Activated T-helper 1 cell treated with anti-CD3 and anti-CD28 coated beads, Interleukin-12 subunit alpha, Interleukin-12 subunit beta, Interleukin-2, Interleukin-4 antibody, amounts not matched to agents 30 ng/mL and 10 ng/mL and 1 ng/mL, durations not matched to agents 14 hours and 24 hours and 36 hours (primary cell): ENCODE results near the gene ERP27. TPM values are rescaled to one million over a fixed set of nuclear protein-coding genes. Genes with fewer than 3 reads are reported as not detected.

Source experiments
- DNase-seq: peaks from one replicate; pipeline ENCODE4 v3.0.0; 2021; ENCODE audit warnings: low spot score
- H3K27ac Mint-ChIP-seq: one replicate; pipeline ENCODE4 v1.8.0; 2021; ENCODE audit warnings: mild to moderate bottlenecking, mixed read lengths
- H3K27me3 Mint-ChIP-seq: one replicate; pipeline ENCODE4 v1.8.0; 2022; ENCODE audit warnings: mild to moderate bottlenecking, moderate library complexity, mixed read lengths; ENCODE audit not compliant: insufficient read depth
- H3K36me3 Mint-ChIP-seq: one replicate; pipeline ENCODE4 v1.8.0; 2021; ENCODE audit warnings: low read depth, mixed read lengths
- H3K4me1 Mint-ChIP-seq: one replicate; pipeline ENCODE4 v1.8.0; 2021; ENCODE audit warnings: low read depth, mixed read lengths
- H3K4me3 Mint-ChIP-seq: one replicate; pipeline ENCODE4 v1.8.0; 2021; ENCODE audit warnings: mild to moderate bottlenecking, moderate library complexity, mixed read lengths
- H3K9me3 Mint-ChIP-seq: one replicate; pipeline ENCODE4 v1.8.0; 2021; ENCODE audit warnings: mixed read lengths
- intact Hi-C: fragments of 100-400 bp; cut with micrococcal nuclease; formaldehyde crosslinking; loops from one replicate; pipeline ENCODE4 v1.15.1; 2024
- total RNA-seq: library from RNA; stranded (reverse); gene quantifications from 2 replicates; pipeline ENCODE4 v1.2.3, GENCODE V29; 2022

ERP27 gene
- total RNA-seq, 1 donor from 2014 or later, result 2.2 TPM

DNA sequence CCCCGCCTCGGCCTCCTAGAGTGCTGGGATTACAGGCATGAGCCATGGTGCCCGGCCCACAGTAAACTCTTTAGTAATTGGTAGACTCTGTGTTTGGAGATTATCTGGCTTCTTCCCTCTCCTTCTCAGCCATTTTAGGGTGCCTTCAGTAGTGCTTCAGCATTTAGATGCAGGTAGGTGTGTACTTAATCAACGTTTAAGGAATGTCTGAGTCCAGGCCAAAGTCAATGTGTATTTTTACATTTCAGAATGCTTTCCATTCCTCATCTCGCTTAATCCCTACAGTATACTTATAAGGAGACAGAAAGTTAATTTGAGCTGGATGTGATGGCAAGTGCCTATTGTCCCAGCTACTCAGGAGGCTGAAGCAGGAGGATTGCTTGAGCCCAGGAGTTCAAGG, 32.2 kb downstream of the ERP27 start:
- peaks cover 3% of the 10 kb centered on the region for H3K9me3 Mint-ChIP-seq
- no peak for DNase-seq
- no peak overlapping the region for H3K4me3 Mint-ChIP-seq
- H3K27ac Mint-ChIP-seq, result no peak overlapping the region
- peaks cover 31% of the 10 kb centered on the region for H3K4me1 Mint-ChIP-seq
- intact Hi-C loops, result no loop called here
- H3K36me3 Mint-ChIP-seq, result peaks cover 36% of the 10 kb centered on the region
- no peaks in the 10 kb centered on the region for H3K27me3 Mint-ChIP-seq

DNA sequence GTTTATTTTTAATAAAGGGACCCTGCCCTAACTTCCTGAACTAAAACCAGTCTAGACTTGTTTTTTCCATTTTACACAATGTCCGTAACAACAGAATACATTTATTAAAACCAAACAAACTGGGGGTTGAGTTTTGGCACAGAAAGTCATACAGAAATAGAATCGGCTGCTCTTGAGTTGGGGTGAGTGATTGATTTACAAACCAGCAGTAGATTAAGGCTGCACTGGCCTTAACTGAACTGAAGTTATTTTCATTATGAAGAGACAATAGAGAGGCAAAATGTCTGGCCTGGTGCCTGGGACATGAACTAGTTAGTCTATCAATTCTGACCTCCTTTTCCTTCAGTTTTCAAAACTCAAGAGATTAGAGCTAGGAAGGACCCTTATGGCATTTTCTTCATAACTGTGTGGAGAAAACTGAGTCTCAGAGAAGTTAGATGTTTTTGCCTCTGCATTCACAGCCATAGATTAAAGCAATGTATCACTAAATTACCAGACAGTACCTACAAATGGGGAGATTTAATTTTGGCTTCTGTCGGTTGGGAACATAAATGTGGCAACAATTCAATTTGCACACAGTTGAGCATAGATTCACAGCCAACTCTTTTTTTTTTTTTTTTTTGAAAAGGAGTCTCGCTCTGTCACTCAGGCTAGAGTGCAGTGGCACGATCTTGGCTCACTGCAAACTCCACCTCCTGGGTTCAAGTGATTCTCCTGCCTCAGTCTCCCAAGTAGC, 32.9 kb downstream of the ERP27 start:
- peaks cover 3% of the 10 kb centered on the region for H3K9me3 Mint-ChIP-seq
- no peak for DNase-seq
- H3K4me1 Mint-ChIP-seq, result peaks cover 24% of the 10 kb centered on the region
- peaks cover 36% of the 10 kb centered on the region for H3K36me3 Mint-ChIP-seq
- H3K4me3 Mint-ChIP-seq, result no peak overlapping the region
- no peak overlapping the region for H3K27ac Mint-ChIP-seq
- intact Hi-C loops, result no loop called here
- H3K27me3 Mint-ChIP-seq, result no peaks in the 10 kb centered on the region

DNA sequence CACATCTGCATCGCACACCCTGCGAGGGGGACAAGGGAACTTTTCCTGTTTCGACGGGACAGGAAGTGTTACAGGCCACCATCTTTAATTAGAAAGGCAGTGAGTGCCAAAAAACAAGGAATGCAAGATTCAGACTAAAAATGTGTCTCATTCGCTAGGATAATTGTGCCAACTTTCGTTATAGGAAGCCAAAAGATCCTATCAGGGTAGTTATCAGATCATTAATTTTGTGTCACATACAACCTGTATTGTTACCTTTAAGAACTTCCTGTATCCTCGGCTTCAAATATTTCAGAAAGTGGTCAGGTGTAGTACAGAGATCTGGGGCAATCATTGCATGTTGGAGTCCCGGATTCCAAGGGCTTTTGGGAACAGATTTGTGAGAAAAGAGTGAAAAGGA, 33.5 kb downstream of the ERP27 start:
- Mint-ChIP-seq H3K4me1 (peaks cover 18% of the 10 kb centered on the region), H3K9me3 (peaks cover 3% of the 10 kb centered on the region), H3K36me3 (peaks cover 32% of the 10 kb centered on the region), H3K4me3 (no peak overlapping the region), H3K27ac (no peak overlapping the region), H3K27me3 (no peaks in the 10 kb centered on the region)
- DNase-seq, result no peak
- intact Hi-C loops, result no loop called here

DNA sequence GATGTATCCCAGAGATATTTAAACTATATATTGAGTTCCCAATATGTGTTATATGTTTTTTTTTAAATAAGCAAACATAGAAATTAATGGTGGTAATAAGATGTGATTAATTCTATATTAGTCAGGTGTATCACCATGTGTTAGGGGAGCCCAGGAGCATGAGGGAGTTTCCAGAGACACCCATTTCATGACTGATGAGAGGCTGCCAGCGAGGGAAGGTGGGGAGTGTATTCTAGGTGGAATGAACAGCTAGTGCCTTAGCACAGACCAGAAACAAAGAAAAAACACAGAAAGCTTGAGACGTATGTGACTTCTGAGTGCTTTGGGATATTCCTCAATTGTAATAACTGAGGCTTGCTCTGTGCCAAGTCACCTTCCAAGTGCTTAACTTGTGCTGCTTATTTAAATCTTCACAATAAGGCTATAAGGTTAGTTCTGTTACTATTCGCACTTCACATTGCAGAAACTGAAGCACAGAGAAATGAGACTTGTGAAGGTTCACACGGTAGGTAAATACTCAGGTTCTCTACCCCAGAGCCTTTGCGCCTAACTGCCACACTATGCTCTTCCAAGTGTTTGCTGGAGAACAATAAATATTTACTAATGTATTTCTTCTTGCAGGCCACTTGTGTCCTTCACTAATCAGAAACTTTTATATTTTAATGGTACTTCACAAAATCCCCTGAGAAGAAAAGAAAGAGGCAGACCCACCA, 34.8 kb downstream of the ERP27 start:
- no peaks in the 10 kb centered on the region for H3K9me3 Mint-ChIP-seq
- H3K27ac Mint-ChIP-seq, result no peak overlapping the region
- intact Hi-C loops, result no loop called here
- H3K27me3 Mint-ChIP-seq, result no peaks in the 10 kb centered on the region
- DNase-seq, result no peak
- H3K4me3 Mint-ChIP-seq, result no peak overlapping the region
- peaks cover 25% of the 10 kb centered on the region for H3K36me3 Mint-ChIP-seq
- peaks cover 14% of the 10 kb centered on the region for H3K4me1 Mint-ChIP-seq

DNA sequence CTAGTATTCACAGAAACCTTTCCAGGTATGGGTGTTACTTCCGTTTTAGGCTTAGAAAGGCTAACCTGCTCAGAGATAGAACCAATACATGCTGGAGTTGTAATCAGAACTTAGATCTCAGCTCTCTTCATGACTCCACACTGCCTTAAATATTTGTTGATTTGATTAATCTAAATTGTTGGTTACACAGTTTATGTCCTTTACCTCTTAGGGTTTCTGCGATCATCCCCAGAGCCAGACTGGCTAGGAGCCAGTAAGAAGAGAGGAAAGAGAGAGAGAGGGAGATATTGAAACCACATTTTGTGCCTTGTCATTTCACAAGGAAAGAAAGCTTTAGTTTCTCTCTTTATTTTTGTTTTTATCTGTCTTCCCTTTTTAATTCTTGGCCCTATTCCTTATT, 35.9 kb downstream of the ERP27 start:
- Mint-ChIP-seq H3K4me1 (peaks cover 4% of the 10 kb centered on the region), H3K27ac (no peak overlapping the region), H3K27me3 (no peaks in the 10 kb centered on the region), H3K4me3 (no peak overlapping the region), H3K36me3 (peaks cover 15% of the 10 kb centered on the region), H3K9me3 (no peaks in the 10 kb centered on the region)
- intact Hi-C loops, result no loop called here
- no peak for DNase-seq

DNA sequence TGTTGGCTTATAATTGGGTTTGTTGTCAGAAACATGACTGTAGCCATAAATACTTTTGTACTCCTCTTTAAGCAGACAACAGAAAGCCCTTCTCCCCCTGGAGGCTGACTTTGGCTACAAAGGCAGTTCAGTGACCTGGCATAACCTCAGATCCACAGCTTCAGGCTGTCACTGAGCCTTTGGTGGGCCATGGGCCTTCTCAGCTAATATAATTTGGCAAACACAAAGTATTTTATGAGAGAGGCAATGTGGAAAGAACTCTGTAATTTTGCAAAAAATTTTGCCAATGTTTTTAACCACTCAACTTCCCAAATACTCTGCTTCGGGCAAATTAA, 37.1 kb downstream of the ERP27 start:
- Mint-ChIP-seq H3K27me3 (no peaks in the 10 kb centered on the region), H3K36me3 (peaks cover 9% of the 10 kb centered on the region), H3K27ac (no peak overlapping the region), H3K4me3 (no peak overlapping the region), H3K4me1 (peaks cover 4% of the 10 kb centered on the region), H3K9me3 (no peaks in the 10 kb centered on the region)
- DNase-seq, result no peak
- intact Hi-C loops, result no loop called here

DNA sequence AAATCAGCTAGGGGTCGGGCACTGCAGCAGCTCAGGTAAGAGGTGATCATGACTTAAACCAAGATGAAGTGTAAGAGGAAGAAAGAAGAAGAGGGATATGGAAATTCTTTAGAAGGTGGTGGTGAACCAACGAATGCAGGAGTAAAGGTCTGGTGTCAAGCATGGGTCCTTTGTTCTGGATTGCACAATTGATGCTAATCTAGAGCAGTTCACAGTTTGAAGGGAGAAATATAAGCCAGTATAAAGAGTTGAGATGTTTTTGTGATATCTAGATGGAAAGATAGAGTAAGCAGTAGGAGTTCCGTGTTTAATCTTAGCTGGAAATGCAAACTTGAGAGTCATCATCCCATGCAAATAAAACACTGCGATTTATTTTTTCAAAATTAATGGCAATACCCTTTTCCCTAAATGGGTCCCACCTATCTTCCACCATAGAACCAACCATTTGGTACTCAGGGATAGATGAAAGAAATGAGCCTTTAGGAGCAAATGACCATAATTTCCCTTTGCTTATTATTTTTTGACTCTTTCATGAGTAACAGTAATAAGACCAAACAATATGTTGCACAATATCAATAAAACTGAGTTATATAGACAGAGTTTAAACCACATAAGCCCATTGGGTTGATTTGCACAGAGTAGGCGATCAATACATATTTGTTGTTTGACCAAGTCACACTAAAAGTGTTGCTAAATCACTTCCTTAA, 37.7 kb downstream of the ERP27 start:
- H3K36me3 Mint-ChIP-seq, result peaks cover 9% of the 10 kb centered on the region
- no peak overlapping the region for H3K27ac Mint-ChIP-seq
- no peak overlapping the region for H3K4me3 Mint-ChIP-seq
- DNase-seq, result no peak
- intact Hi-C loops, result no loop called here
- no peaks in the 10 kb centered on the region for H3K9me3 Mint-ChIP-seq
- H3K27me3 Mint-ChIP-seq, result peaks cover 1% of the 10 kb centered on the region
- H3K4me1 Mint-ChIP-seq, result peaks cover 4% of the 10 kb centered on the region

DNA sequence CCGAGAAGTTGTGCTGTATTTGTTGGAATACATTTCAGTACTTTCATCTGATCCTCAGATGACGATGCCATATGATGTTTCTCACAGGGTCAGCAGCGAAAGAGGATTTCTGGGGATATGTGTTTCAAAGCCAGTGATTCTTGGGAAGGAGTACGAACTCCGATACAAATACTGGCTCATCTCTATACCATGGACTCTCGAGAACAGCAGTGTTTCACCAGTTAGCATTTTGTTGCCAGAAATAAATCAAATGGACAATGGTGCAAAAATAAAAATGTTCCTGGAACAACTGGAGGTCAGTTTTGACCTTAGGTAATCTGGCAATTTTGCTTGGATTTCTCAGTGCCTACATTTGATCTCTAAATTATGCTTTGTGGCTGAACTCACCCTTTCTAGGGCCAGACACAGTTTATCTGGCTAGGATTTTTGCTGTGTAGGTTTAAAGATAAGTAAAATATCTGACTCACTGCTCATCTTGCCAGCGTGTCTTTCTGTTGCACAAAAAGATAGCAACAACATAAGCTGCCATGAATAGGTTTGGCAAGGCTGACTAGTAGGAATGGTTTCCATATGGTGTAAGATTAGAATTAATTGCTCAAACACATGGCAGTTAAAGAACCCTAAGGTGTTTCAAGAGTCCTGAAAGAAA, 41.7 kb downstream of the ERP27 start:
- DNase-seq, result no peak
- peaks cover 1% of the 10 kb centered on the region for H3K27me3 Mint-ChIP-seq
- no peaks in the 10 kb centered on the region for H3K9me3 Mint-ChIP-seq
- peaks cover 3% of the 10 kb centered on the region for H3K36me3 Mint-ChIP-seq
- H3K27ac Mint-ChIP-seq, result no peak overlapping the region
- intact Hi-C loops, result no loop called here
- H3K4me1 Mint-ChIP-seq, result no peaks in the 10 kb centered on the region
- no peak overlapping the region for H3K4me3 Mint-ChIP-seq

DNA sequence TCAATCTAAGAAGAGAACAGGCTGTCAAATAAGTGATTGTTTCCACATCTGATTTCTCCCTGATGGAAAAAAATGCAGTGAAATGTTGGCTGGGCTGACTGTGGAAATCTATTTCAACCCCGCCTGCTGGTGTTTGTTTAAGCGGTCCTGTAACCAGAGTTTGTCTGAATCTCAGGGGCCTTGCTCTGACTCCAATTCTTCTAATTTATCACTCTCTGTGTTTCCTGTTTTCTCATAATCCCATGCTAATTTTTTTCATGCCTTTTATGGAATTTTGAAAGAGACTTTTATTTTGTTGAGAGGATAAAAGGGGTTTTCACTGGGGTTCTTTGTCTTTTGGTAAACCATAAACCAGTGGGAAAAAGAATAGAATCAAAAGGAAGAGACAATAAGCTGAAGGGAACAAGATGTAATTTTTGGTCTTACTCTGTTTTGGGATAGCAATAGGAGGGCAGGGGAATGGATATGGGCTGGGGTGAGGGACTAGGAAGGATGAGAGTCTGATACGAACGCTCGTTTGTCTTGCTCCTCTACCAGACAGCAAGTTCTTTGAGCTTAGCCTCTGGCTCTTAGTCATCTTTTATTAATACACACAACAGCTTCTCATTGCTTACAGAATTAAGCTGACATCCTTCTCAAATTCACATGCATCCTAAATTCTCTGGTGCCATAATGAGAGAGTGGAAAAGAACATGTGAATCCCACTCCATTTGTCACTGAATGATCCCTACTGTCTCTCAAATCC, 44.7 kb downstream of the ERP27 start:
- H3K27me3 Mint-ChIP-seq, result peaks cover 3% of the 10 kb centered on the region
- no peak overlapping the region for H3K4me3 Mint-ChIP-seq
- no peaks in the 10 kb centered on the region for H3K9me3 Mint-ChIP-seq
- intact Hi-C loops, result no loop called here
- no peak for DNase-seq
- no peak overlapping the region for H3K27ac Mint-ChIP-seq
- H3K36me3 Mint-ChIP-seq, result no peaks in the 10 kb centered on the region
- no peaks in the 10 kb centered on the region for H3K4me1 Mint-ChIP-seq

DNA sequence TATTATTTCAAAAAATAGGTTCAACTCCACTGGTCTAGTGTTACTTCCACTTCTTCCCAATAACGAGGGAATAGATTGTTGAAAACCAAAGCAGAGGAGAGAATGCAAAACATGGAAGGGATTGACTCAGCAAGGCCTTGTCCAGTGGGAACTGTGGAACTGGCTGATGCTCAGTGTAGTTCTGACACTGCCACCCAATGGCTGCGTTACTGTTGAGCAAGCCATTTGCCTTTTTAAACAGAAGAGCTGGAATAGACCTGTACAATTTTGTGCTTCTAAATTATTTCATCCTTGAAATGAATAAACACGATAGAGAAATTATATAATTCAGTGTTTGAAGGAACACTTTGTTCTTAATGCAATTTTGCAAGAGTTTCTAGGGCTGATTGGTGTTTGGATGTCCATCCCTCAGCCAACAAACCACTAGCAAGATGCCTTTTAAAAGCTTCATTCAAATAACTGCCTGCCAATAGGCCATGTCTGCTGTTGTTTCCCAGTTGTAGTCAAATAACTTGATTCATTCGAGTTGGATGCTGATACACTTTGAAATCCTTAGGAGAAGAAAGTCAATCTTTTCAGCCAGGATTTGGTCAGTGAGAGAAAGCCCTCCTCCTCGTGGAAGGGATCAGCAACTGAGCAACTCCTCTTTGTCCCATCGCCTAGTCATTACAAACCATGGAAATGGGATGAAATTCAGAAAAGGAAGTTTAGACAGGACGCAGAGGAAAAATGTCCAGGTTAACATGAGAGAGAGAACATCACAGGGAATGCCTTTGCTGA, 45.4 kb downstream of the ERP27 start:
- intact Hi-C loops, result no loop called here
- Mint-ChIP-seq H3K36me3 (no peaks in the 10 kb centered on the region), H3K4me1 (no peaks in the 10 kb centered on the region)

DNA sequence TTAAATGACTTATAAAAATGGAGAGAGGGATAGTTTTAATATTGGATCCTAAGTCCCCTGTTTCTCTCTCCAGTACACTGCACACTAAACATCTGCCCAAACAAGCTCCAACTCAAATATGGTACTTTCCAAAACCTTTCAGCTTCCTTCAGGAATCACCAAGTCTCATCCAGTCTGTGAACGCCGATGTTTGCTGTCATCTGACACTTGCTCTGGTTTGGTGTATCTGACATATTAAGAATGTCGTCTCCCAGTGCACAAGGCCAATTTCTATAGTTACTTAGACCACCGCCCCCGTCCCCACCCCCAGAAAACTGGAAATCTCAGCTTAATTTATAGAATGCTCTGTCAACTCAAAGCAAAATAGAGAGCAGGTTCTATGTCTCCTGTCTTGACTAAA, 47.6 kb downstream of the ERP27 start:
- Mint-ChIP-seq H3K9me3 (no peaks in the 10 kb centered on the region), H3K4me1 (peaks cover 1% of the 10 kb centered on the region), H3K36me3 (no peaks in the 10 kb centered on the region), H3K27me3 (peaks cover 13% of the 10 kb centered on the region), H3K4me3 (no peak overlapping the region), H3K27ac (no peak overlapping the region)
- DNase-seq, result no peak
- intact Hi-C loops, result no loop called here

More for the DNA sequence above, 45.4 kb downstream of the ERP27 start:
- Mint-ChIP-seq H3K4me3 (no peak overlapping the region), H3K27ac (no peak overlapping the region), H3K27me3 (peaks cover 7% of the 10 kb centered on the region), H3K9me3 (no peaks in the 10 kb centered on the region)
- DNase-seq, result no peak

DNA sequence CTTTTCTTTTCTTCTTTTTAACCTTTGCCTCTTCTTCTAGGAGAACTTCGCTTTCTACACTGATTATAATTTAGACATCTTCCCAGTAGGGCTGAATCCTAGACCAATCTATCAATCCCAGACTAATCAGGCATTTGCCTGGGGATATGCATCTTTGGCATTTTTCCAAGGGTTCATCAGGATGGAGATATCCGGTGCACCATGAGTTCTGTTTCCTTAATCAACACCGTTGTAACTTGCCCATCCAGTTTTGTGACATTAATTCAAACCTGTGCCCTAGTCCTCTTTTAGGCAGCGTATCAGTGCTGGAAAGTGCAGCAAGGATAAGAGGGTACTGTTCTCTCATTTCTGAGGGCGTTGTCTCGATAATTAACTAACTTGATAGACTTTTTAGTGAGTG, 52.1 kb downstream of the ERP27 start:
- DNase-seq, result no peak
- H3K4me3 Mint-ChIP-seq, result no peak overlapping the region
- H3K4me1 Mint-ChIP-seq, result peaks cover 14% of the 10 kb centered on the region
- H3K27me3 Mint-ChIP-seq, result peaks cover 18% of the 10 kb centered on the region
- H3K9me3 Mint-ChIP-seq, result no peaks in the 10 kb centered on the region
- no peaks in the 10 kb centered on the region for H3K36me3 Mint-ChIP-seq
- intact Hi-C loops, result no loop called here
- no peak overlapping the region for H3K27ac Mint-ChIP-seq
